ENCODE measurements around the gene NRXN2.
A peak's percentile ranks its signal among the peaks of the same experiment; 100 is the strongest.
"Not testable (repeated sequence)": the region's sequence is repeated elsewhere in the genome, so short reads cannot be mapped to it uniquely, and the experiment has no call there.

The NRXN2 gene

DNA sequence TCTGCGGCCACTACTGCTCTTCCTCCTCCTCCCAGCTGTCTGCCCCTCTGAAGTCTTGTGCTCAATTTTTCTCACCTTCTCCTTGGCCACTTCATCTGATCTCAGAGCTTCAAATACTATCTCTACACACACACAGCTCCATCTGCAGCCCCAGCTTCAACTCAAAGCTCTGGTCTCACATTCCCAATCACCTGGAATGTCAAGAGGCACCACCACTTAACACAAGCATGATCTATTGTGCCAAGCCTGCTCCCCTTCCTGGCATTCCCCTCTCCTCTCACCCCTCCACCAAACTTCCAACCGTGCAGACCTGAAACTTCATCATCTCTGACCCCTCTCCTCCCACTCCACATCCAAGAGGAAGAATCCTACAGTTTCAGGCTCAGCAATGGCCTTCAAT, 17.5 kb downstream of the NRXN2 start:
- no peak for DNase-seq (ENCODE audit: low read depth in 1 of 2, low spot score in 1 of 2)

DNA sequence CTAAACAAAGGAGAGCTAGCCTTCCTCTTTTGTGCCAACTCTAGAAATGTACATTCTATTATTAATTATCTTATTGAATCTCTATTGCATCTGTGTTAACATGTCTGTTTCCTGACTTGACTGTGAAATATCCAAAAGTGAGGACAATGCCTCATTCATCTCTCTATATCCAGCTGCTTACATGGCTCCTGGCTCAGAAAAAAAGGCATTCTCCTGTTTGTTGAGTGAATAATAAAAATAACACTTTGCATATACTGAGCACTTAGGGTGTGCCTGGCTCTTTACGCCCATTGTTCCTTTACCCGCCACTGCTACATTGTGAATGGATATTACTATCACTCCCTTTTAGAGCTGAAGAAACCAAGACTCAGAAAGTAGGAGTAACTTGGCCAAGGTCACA, 19.9 kb downstream of the NRXN2 start:
- DNase-seq (ENCODE audit: low read depth in 1 of 2, low spot score in 1 of 2) = no peak

DNA sequence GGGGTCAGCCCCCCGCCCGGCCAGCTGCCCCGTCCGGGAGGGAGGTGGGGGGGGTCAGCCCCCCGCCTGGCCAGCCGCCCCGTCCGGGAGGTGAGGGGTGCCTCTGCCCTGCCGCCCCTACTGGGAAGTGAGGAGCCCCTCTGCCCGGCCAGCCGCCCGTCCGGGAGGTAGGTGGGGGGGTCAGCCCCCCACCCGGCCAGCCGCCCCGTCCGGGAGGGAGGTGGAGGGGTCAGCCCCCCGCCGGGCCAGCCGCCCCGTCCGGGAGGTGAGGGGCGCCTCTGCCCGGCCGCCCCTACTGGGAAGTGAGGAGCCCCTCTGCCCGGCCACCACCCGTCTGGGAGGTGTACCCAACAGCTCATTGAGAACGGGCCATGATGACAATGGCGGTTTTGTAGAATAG, 21.0 kb downstream of the NRXN2 start:
- not testable (repeated sequence) for DNase-seq (ENCODE audit: low read depth in 1 of 2, low spot score in 1 of 2)

GRCh38 chr11:64698427-64698826, 24.6 kb downstream of the NRXN2 start:
- DNase-seq (ENCODE audit: low read depth in 1 of 2, low spot score in 1 of 2) = no peak

DNA sequence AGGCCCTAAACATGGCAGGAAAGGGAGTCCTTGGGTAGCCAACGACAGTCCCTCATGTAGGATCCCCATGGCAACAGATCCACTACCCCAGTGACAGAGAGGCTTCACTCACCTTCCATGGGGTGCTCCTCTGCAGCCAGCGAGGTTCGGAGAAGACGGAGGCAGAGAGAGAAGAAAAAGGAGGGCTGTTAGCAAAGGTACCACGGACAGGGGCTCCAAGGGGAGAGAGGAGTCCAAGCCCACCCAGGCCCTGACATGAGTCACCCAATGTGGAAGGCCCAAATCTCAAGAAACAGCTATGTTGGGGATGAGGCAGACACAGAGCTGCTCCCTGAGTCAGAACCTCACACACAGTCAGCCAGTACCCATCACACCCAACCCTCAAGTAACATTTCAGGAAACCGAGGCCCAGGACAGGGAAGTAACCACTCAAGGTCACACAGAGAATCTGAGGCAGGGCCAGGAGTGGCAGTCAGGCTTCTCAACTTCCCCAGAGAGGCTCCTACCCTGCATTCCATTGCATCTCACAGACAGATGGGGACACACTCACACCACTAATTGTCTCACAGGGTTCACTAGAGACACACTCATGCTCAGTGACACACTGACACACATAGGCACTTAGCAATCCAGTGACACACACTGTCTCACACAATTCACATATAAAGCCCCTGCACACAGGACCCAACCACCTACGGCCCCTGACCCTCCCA, 25.2 kb downstream of the NRXN2 start:
- DNase-seq (ENCODE audit: low read depth in 1 of 2, low spot score in 1 of 2) = no peak

DNA sequence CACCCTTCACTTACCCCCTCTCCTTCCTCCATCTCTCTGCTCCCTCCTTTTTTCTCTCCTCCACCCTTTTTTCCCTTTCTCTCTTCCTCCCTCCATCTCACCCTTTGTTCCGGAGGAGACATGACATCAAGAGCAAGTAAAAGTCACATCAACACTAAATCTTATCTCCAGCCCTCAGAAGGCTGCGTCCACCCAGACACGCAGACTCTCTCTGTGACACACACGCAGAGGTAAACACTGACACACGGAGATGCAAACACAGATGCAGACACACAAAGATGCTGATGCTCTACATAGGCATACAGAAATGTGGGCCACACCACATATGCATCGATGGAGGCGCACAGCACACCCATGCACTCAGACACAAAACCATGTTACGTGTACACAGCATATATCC, 27.0 kb downstream of the NRXN2 start:
- no peak for DNase-seq (ENCODE audit: low read depth in 1 of 2, low spot score in 1 of 2)

DNA sequence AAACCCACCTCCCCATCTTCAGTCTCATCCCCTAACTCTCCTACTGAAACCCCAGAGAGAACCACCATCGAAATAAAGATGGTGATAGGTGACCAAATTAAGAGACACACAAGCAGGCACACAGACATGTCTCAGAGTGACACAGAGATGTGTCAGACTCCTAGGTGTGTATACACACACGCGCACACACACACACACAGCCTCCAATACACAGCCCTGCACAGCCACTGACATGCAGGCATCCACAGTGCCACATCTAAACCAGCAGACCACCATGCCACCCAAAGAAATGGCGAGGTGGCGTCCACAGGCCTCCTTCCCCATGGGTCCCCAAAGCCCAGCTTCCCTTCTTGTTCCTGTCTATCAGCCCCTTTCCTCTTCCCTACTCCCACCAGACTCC, 27.4 kb downstream of the NRXN2 start:
- DNase-seq (ENCODE audit: low read depth in 1 of 2, low spot score in 1 of 2) = no peak

DNA sequence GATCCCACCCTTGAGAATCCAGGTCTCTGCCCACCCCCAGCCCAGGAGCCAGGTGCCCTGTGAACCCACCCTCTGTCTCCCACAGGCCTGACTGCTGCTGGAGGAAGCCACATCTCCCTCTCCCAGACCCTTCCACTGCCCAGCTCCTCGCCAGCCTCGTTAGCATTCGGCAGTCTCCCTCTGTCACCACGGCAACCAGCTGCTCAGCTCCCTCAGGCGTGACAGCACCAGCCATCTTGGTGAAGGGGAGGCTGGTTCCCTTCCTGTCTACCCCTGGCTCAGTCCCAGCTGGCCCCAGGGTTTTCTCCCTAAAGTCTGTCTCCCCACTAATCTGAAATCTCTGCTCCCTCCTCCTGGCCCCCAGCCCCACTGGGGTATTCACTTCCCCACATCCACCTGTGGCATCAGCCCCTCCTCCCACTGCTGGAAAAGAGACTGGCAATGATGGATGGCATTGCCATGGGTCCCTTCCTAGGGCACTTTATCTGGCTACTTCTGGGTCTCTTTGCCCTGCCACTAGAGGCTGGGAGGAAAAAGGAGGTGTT, 28.1 kb downstream of the NRXN2 start:
- no peak for DNase-seq (ENCODE audit: low read depth in 1 of 2, low spot score in 1 of 2)

- no peak for DNase-seq (ENCODE audit: low read depth in 1 of 2, low spot score in 1 of 2)
Observed at GRCh38 chr11:64694026-64694755, 28.8 kb downstream of the NRXN2 start.

DNA sequence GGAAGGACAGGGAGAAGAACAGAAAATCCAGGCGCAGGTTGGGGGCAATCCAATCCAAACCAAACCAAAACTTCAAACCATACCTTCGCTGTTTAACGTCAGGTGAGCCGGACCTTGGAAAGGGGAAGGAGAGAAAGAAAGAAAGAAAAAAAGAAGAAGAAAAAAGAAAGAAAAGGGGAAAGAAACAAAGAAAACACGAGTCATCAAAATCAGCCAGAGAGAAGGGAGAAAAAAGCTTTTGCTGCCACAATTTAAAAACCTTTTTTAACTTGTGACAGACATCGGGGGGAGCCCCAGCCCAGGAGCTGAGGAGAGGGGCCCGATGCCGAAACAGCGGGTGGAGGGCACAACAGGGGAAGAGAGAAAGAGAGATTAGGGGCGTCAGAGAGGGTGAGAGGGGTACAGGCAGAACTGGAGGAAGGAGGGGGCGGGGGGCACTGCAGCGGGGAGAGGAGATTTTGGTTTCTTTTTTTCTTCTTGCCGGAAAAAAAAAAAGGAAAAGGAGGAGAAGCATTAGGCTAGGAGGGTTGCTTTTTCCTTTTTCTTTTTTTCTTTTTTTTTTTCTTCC, 30.1 kb downstream of the NRXN2 start:
- DNase-seq (ENCODE audit: low read depth in 1 of 2, low spot score in 1 of 2) = no peak

- DNase-seq (ENCODE audit: low read depth in 1 of 2, low spot score in 1 of 2) = no peak
Observed at GRCh38 chr11:64691543-64691942, 31.5 kb downstream of the NRXN2 start.

GRCh38 chr11:64690235-64690634, 32.8 kb downstream of the NRXN2 start:
- no peak for DNase-seq (ENCODE audit: low read depth in 1 of 2, low spot score in 1 of 2)

DNA sequence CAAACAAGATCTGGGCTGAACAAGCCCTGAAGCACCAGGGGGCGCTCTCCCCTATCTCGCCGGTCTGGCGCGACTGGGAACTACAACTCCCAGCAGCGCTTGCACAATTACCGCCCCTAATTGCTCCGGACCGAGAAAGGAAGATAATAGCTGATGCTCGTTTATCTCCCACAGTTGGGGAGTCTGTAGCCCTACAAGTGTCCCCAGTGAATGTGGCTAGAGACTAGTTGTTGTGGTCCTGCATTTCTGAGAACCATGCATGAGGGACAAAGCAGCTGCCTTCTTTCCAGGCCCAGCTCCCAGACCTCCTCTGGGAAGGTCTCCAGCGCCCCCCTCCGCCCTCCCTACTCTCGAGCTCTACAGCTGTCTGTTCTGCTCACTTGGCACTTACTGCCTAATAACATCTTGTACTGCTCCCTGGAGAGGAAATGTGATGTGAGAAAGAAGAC, 34.4 kb downstream of the NRXN2 start:
- peak; percentile 75 to 83 for DNase-seq (ENCODE audit: low read depth in 1 of 2, low spot score in 1 of 2)

DNA sequence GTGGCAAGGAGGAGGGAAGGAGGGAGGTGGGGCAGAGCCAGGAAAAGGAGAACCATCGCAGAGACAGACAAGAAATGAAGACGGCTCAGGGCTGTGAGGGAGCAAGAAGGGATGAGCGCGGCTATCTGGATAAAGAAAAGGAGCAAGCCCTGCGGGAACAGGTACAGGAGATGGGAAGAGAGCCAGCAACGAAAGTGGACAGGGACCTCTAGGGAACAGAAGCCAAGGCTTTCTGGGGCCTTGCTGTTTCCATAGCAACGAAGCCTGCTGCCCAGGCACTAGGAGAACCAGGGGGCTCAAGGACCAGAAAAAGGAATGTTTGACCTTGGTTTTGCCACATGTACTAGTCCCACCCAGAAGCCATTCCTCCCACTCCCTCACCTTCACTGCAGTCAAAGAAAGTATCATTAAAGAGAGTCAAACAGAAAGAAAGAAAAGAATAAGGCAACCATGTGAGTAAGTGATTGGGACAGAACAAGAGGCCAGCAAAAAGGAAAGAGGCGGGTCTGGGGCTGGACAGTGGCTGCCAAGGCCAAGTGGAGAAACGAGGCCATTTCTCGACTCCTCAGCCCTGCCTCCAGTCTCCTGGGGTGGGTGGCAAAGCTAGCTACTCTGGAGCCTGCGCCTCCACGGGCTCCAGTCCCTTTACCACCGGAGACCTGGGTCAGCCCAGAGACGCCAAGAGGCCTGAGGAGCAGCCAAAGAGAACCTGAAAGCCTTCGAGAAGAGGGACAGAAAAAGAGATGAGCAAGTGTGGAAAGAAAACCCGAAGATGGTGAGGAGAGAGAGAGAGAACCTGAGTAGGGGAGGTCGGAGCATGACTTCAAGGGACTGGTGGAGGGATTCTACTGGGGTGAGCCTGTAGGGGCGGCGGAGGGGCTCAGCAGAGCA, 35.1 kb downstream of the NRXN2 start:
- DNase-seq (ENCODE audit: low read depth in 1 of 2, low spot score in 1 of 2) = no peak

DNA sequence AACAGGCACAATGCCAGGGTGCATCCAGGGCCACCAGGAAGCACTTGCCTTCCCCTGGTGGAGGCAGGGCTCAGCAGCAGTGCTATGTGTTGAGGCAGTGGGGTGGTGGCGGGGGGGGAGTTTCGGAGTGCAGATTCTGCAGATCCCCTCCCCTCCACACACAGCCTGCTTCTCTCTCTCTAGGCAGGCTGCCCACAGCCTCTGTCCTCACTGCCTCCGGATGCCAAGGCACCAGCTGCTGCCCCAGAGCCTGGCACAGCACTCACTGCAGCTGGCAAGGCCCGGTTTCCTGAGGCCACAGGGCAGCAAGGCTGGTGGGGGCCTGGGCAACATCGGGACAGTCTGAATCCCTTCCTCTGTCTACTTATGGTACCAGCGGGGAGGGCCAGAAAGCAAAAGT, 35.8 kb downstream of the NRXN2 start:
- DNase-seq (ENCODE audit: low read depth in 1 of 2, low spot score in 1 of 2) = no peak

GRCh38 chr11:64686466-64687170, 36.4 kb downstream of the NRXN2 start:
- no peak for DNase-seq (ENCODE audit: low read depth in 1 of 2, low spot score in 1 of 2)

DNA sequence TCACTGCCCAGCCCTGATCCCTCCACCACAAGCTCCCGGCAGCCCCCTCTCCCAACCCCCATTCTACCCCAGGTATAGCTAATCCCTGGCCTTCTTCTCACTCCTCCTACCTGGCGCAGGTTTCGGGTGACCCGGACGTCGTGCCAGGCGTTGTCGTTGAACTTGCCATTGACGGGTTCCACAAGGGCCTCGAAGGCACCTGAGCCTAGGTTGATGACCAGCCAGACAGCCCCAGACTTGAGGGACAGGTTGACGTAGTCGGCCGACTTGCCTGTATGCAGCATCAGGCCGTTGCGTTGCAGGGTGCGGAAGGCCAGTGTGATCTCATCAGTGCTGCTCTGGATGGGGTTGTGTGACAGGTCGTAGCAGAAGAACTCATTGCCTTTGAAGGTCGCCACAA, 37.5 kb downstream of the NRXN2 start:
- no peak for DNase-seq (ENCODE audit: low read depth in 1 of 2, low spot score in 1 of 2)

DNA sequence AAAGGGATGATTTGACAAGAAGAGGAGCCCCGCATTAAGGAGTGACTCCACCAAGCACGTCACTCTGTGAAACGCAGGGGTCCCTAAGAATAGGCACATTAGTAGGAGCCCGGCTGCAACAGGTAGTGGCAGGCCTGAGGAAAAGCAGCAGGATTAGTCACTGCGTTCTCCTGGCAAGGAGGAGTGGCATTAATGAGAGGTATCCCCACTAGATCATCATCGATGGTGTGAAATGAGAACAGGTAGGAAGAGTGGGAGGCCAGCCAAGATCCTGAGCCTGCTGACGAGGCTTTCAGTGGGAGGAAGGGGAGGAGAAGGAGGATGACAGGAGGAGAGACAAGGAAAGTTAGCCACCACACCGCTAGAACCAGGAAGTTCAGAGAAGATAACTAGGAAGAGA, 38.6 kb downstream of the NRXN2 start:
- DNase-seq (ENCODE audit: low read depth in 1 of 2, low spot score in 1 of 2) = no peak

DNA sequence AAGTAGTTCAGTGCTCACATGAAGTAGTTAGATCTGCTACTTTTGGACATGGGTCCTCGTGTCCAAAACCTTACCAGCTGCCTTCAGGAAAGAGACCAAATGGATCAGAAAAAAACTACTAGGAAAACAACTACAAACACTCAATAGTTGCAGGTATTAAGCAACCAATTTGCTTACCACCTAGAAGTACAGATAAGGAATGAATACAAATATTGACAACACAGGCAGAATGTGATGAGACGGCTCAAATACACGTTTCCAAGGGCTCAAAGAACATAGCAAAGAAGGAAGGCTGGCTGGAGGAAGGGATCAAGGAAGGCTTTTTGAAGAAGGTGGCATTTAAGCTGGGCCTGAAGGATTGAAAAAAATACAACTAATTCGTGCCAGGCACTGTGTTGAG, 41.8 kb downstream of the NRXN2 start:
- DNase-seq (ENCODE audit: low read depth in 1 of 2, low spot score in 1 of 2) = no peak

DNA sequence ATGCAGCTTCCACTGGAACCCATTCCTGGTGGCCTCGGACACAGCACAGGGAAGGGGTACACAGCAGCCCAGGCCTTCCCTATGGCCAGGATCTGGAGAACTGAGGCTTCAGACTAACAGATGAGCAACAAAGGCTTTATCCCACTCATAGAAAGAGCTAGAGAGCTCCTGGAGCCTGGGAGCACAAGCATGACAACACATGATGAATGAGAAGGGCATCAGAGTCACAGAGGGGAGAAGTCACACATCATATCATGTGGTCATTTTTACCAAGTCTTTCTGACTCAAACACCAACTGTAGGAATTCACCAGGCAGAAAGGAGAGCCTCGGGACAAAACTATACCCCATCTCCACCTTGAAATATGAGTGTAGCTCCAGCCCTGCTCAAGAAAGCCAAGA, 43.2 kb downstream of the NRXN2 start:
- no peak for DNase-seq (ENCODE audit: low read depth in 1 of 2, low spot score in 1 of 2)
